ENCODE data around the gene LONP2. TPM values are rescaled to one million over a fixed set of nuclear protein-coding genes. Genes with fewer than 3 reads are reported as not detected.
"Not testable (repeated sequence)": the region's sequence is repeated elsewhere in the genome, so short reads cannot be mapped to it uniquely, and the experiment has no call there.

Gene LONP2
- total RNA-seq, 2 donors from 2014 or later: 55.1 to 67.0 TPM

- H3K36me3 ChIP-seq: no peaks in the 10 kb centered on the region
- H3K27me3 ChIP-seq (replicated peaks; ENCODE audit: insufficient read depth): no peaks in the 10 kb centered on the region
- no peak overlapping the region for H3K27ac ChIP-seq
- H3K4me1 ChIP-seq (ENCODE audit: control insufficient read depth in 1 of 2, low read depth in 2 of 2): no peaks in the 10 kb centered on the region
- no peaks in the 10 kb centered on the region for H3K9me3 ChIP-seq
- no peak overlapping the region for H3K4me3 ChIP-seq
- TF ChIP-seq, protein P1, sequence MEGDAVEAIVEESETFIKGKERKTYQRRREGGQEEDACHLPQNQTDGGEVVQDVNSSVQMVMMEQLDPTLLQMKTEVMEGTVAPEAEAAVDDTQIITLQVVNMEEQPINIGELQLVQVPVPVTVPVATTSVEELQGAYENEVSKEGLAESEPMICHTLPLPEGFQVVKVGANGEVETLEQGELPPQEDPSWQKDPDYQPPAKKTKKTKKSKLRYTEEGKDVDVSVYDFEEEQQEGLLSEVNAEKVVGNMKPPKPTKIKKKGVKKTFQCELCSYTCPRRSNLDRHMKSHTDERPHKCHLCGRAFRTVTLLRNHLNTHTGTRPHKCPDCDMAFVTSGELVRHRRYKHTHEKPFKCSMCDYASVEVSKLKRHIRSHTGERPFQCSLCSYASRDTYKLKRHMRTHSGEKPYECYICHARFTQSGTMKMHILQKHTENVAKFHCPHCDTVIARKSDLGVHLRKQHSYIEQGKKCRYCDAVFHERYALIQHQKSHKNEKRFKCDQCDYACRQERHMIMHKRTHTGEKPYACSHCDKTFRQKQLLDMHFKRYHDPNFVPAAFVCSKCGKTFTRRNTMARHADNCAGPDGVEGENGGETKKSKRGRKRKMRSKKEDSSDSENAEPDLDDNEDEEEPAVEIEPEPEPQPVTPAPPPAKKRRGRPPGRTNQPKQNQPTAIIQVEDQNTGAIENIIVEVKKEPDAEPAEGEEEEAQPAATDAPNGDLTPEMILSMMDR (IDR thresholded peaks at IDR 0.05): no peak
- DNase-seq (ENCODE audit: low spot score): no peak
- ATAC-seq (ENCODE audit: insufficient number of reproducible peaks, low FRiP score, low read depth): no peak
Measured at GRCh38 chr16:48393485-48394354, 149.6 kb downstream of the LONP2 start.

- H3K27ac ChIP-seq: no peak overlapping the region
- no peaks in the 10 kb centered on the region for H3K9me3 ChIP-seq
- TF ChIP-seq, protein P1 (IDR thresholded peaks at IDR 0.05): no peak
- no peaks in the 10 kb centered on the region for H3K27me3 ChIP-seq (replicated peaks; ENCODE audit: insufficient read depth)
- no peaks in the 10 kb centered on the region for H3K36me3 ChIP-seq
- ATAC-seq (ENCODE audit: insufficient number of reproducible peaks, low FRiP score, low read depth): no peak
- DNase-seq (ENCODE audit: low spot score): no peak
- H3K4me1 ChIP-seq (ENCODE audit: control insufficient read depth in 1 of 2, low read depth in 2 of 2): no peaks in the 10 kb centered on the region
- no peak overlapping the region for H3K4me3 ChIP-seq
Measured at GRCh38 chr16:48394355-48394703, 150.2 kb downstream of the LONP2 start.

GRCh38 chr16:48395375-48395774 is 151.3 kb downstream of the LONP2 start:
- TF ChIP-seq, protein P1 (IDR thresholded peaks at IDR 0.05): no peak
- no peak for DNase-seq (ENCODE audit: low spot score)
- H3K4me3 ChIP-seq: no peak overlapping the region
- no peaks in the 10 kb centered on the region for H3K4me1 ChIP-seq (ENCODE audit: control insufficient read depth in 1 of 2, low read depth in 2 of 2)
- H3K9me3 ChIP-seq: no peaks in the 10 kb centered on the region
- no peaks in the 10 kb centered on the region for H3K36me3 ChIP-seq
- H3K27me3 ChIP-seq (replicated peaks; ENCODE audit: insufficient read depth): no peaks in the 10 kb centered on the region
- no peak for ATAC-seq (ENCODE audit: insufficient number of reproducible peaks, low FRiP score, low read depth)
- no peak overlapping the region for H3K27ac ChIP-seq

GRCh38 chr16:48402547-48402946 is 158.4 kb downstream of the LONP2 start:
- H3K27ac ChIP-seq: not testable (repeated sequence)

GRCh38 chr16:48405153-48405552 is 161.1 kb downstream of the LONP2 start:
- H3K36me3 ChIP-seq: no peaks in the 10 kb centered on the region
- H3K4me3 ChIP-seq: no peak overlapping the region
- ATAC-seq (ENCODE audit: insufficient number of reproducible peaks, low FRiP score, low read depth): no peak
- H3K4me1 ChIP-seq (ENCODE audit: control insufficient read depth in 1 of 2, low read depth in 2 of 2): no peaks in the 10 kb centered on the region
- no peak for DNase-seq (ENCODE audit: low spot score)
- H3K27ac ChIP-seq: no peak overlapping the region
- H3K9me3 ChIP-seq: no peaks in the 10 kb centered on the region
- TF ChIP-seq, protein P1 (IDR thresholded peaks at IDR 0.05): no peak
- H3K27me3 ChIP-seq (replicated peaks; ENCODE audit: insufficient read depth): no peaks in the 10 kb centered on the region

More at GRCh38 chr16:48402547-48402946, 158.4 kb downstream of the LONP2 start:
- not testable (repeated sequence) for DNase-seq (ENCODE audit: low spot score); H3K4me1 ChIP-seq (ENCODE audit: control insufficient read depth in 1 of 2, low read depth in 2 of 2); H3K27me3 ChIP-seq (replicated peaks; ENCODE audit: insufficient read depth); H3K36me3 ChIP-seq; ATAC-seq (ENCODE audit: insufficient number of reproducible peaks, low FRiP score, low read depth); H3K4me3 ChIP-seq; H3K9me3 ChIP-seq

Measured in thoracic aorta (tissue), 2 donors.